ENCODE data around the gene ACSM5.

GRCh38 chr16:20380782-20381181 is 28.6 kb upstream of the ACSM5 start:
- no peak for TF ChIP-seq POLR2AphosphoS5 (IDR thresholded peaks at IDR 0.05; ENCODE audit: low read depth, low read length)
- no peak for TF ChIP-seq REST (IDR thresholded peaks at IDR 0.05; ENCODE audit: insufficient read depth in 1 of 2, low read depth in 2 of 2, low read length in 2 of 2)
- TF ChIP-seq SIN3A (IDR thresholded peaks at IDR 0.05; ENCODE audit: borderline replicate concordance, insufficient read depth, low read length) = no peak
- no peak for TF ChIP-seq FOXP2 (optimal IDR thresholded peaks at IDR 0.05; ENCODE audit: borderline replicate concordance, extremely low read depth, extremely low read length, insufficient read depth)

Data from PFSK-1 (cell line).